ENCODE data around the gene MALT1.

DNA sequence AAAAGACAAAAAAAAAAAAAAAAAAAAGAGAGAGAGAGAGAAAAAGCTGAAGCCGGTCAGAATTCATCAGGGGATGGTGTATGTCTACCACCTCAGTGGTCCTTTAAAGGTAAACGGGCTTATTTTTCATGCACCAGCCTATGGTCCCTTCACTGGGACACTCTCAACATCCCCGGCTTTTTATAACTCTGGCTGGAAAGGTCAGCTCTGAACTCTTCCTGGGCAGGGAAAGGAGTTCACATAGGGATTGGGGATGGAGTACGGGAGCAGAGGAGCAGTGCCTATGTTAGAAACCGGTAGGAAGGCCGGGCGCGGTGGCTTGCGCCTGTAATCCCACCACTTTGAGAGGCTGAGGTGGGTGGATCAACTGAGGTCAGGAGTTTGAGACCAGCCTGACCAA is 10.3 kb upstream of the MALT1 start:
- TF ChIP-seq CTCF (IDR thresholded peaks at IDR 0.05) (no peak), EZH2 (IDR thresholded peaks at IDR 0.05) (no peak), EZH2phosphoT487 (IDR thresholded peaks at IDR 0.05) (no peak)
